Neutrophil (primary cell): ENCODE results near the gene KCTD21.

Source experiments
- H3K27ac ChIP-seq: fragments of 200-600 bp; sonication (generic); 2 replicates; pipeline ENCODE4 v1.5.1; 2016; ENCODE audit warnings: mild to moderate bottlenecking, moderate library complexity
- H3K27me3 ChIP-seq: fragments of 200-600 bp; sonication (generic); 2 replicates; pipeline ENCODE4 v1.6.0; 2016; ENCODE audit warnings: mild to moderate bottlenecking
- H3K36me3 ChIP-seq: fragments of 200-600 bp; sonication (generic); 2 replicates; pipeline ENCODE4 v1.5.1; 2017
- H3K4me1 ChIP-seq, 2 experiments: fragments of 200-600 bp in 1 of 2; sonication (generic) in 1 of 2; 1 replicate in 1 of 2; 2 replicates in 1 of 2; pipeline versions ENCODE4 v1.5.1 to v1.6.1; 2013 to 2016; ENCODE audit warnings: low read depth in 1 of 2, low read length in 1 of 2, mild to moderate bottlenecking in 1 of 2, moderate library complexity in 1 of 2; ENCODE audit not compliant: control insufficient read depth in 1 of 2, insufficient read depth in 1 of 2
- H3K4me3 ChIP-seq, 2 experiments: fragments of 200-600 bp in 1 of 2; sonication (generic) in 1 of 2; 1 replicate in 1 of 2; 2 replicates in 1 of 2; pipeline ENCODE4 v1.5.1; 2013 to 2016; ENCODE audit warnings: low read depth in 1 of 2, low read length in 1 of 2, mild to moderate bottlenecking in 1 of 2, moderate library complexity in 1 of 2
- H3K9me3 ChIP-seq: fragments of 200-600 bp; sonication (generic); 2 replicates; pipeline ENCODE4 v1.5.1; 2016
- CTCF ChIP-seq: fragments of 200-600 bp; sonication (generic); IDR thresholded peaks from 2 replicates; pipeline ENCODE4 v1.5.1; 2016; ENCODE audit warnings: antibody characterized with exemption

KCTD21 gene

GRCh38 chr11:78230161-78230877 lies 41.9 kb upstream of the KCTD21 start:
- H3K27me3 ChIP-seq: no peaks in the 10 kb centered on the region
- no peak for TF ChIP-seq CTCF
- H3K4me3 ChIP-seq: no peak overlapping the region
- H3K27ac ChIP-seq: peak overlapping the region; percentile 69
- H3K4me1 ChIP-seq: peaks cover 4 to 7% of the 10 kb centered on the region in 2 experiments
- H3K9me3 ChIP-seq: no peaks in the 10 kb centered on the region
- peaks cover 33% of the 10 kb centered on the region for H3K36me3 ChIP-seq

GRCh38 chr11:78229106-78229505 lies 40.7 kb upstream of the KCTD21 start:
- peak overlapping the region; percentile 69 for H3K27ac ChIP-seq
- H3K27me3 ChIP-seq: no peaks in the 10 kb centered on the region
- H3K36me3 ChIP-seq: peaks cover 45% of the 10 kb centered on the region
- H3K9me3 ChIP-seq: peaks cover 3% of the 10 kb centered on the region
- no peak for TF ChIP-seq CTCF
- H3K4me3 ChIP-seq: no peak overlapping the region
- peaks cover 4 to 7% of the 10 kb centered on the region in 2 experiments for H3K4me1 ChIP-seq

- Histone ChIP-seq H3K27ac (peak overlapping the region; percentile 69), H3K4me1 (peaks cover 4 to 7% of the 10 kb centered on the region in 2 experiments), H3K36me3 (peaks cover 49% of the 10 kb centered on the region), H3K4me3 (no peak overlapping the region), H3K27me3 (no peaks in the 10 kb centered on the region), H3K9me3 (peaks cover 3% of the 10 kb centered on the region)
- TF ChIP-seq CTCF: peak; percentile 65
These were observed 40.0 kb upstream of the KCTD21 start for GRCh38 chr11:78228467-78228866.

- no peak for TF ChIP-seq CTCF
- H3K36me3 ChIP-seq: peaks cover 54% of the 10 kb centered on the region
These were observed 39.5 kb upstream of the KCTD21 start for GRCh38 chr11:78227921-78228320.

GRCh38 chr11:78226684-78227680 lies 38.6 kb upstream of the KCTD21 start:
- Histone ChIP-seq H3K36me3 (peaks cover 63% of the 10 kb centered on the region), H3K9me3 (peaks cover 3% of the 10 kb centered on the region), H3K27ac (no peak overlapping the region), H3K27me3 (no peaks in the 10 kb centered on the region), H3K4me1 (peaks cover 4 to 7% of the 10 kb centered on the region in 2 experiments), H3K4me3 (no peak overlapping the region)
- TF ChIP-seq CTCF: no peak

More at GRCh38 chr11:78227921-78228320, 39.5 kb upstream of the KCTD21 start:
- Histone ChIP-seq H3K27ac (peak overlapping the region; percentile 69), H3K9me3 (peaks cover 3% of the 10 kb centered on the region), H3K4me3 (no peak overlapping the region), H3K4me1 (peaks cover 4 to 7% of the 10 kb centered on the region in 2 experiments), H3K27me3 (no peaks in the 10 kb centered on the region)
